GM12892 (cell line): Measurements from ENCODE around the gene ARL14EPL.
"Not testable (repeated sequence)": the region's sequence is repeated elsewhere in the genome, so short reads cannot be mapped to it uniquely, and the experiment has no call there.

Experiments used
- DNase-seq: peaks from one replicate; pipeline ENCODE4 v3.0.0; 2011; ENCODE audit not compliant: insufficient read length
- FAIRE-seq: peaks from 2 replicates; lab custom pipeline; 2011; peaks lifted over from hg19 to GRCh38; lab: Jason Lieb, UNC
- POLR2A ChIP-seq: IDR thresholded peaks from 2 replicates; pipeline ENCODE4 v1.6.1; 2011; ENCODE audit warnings: low read depth, low read length, control low read depth
- POLR2AphosphoS5 ChIP-seq: IDR thresholded peaks from 2 replicates; pipeline ENCODE4 v1.6.1; 2011; ENCODE audit warnings: low read depth, low read length, control low read depth
- TAF1 ChIP-seq: IDR thresholded peaks from 2 replicates; pipeline ENCODE4 v1.6.1; 2011; ENCODE audit warnings: low read depth, mild to moderate bottlenecking, control low read depth, low read length, borderline replicate concordance

Gene ARL14EPL

DNA sequence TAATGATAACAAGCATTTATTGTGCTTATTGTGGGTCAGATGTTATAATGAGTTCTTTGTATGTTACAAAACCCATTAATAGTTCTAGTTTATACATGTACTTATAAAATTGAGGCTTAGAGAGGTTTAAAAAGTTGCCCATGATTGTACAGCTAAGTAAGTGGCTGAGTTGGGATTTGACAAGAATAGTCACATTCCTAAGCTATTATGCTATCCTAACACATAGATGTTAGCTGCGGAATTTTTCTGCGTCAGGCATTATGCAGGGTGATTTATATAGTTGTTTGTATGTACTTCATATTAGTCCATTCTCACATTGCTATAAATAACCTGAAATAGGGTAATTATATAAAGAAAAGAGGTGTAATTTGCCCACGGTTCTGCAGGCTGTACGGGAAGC, 65.0 kb downstream of the ARL14EPL start:
- no peak for TF ChIP-seq POLR2A
- no peak for TF ChIP-seq TAF1
- TF ChIP-seq POLR2AphosphoS5, result no peak
- no peak for DNase-seq
- FAIRE-seq, result no peak

DNA sequence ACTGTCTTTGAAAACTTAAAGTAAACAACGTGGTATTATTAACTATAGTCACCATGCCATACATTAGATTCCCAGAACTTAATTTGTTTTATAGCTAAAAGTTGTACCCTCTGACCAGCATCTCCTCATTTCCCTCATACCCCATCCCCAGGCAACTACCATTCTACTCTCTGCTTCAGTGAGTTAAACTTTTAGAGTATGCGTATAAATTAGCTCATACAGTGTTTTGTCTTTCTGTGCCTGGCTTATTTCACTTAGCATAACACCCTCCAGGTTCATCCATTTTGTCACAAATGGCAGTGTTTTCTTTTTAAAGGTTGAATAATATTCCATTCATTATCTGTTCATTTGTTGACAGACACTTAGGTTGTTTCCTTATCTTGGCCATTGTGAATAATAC, 66.7 kb downstream of the ARL14EPL start:
- TF ChIP-seq POLR2AphosphoS5, result no peak
- no peak for TF ChIP-seq TAF1
- TF ChIP-seq POLR2A, result no peak
- FAIRE-seq, result no peak
- DNase-seq, result no peak

DNA sequence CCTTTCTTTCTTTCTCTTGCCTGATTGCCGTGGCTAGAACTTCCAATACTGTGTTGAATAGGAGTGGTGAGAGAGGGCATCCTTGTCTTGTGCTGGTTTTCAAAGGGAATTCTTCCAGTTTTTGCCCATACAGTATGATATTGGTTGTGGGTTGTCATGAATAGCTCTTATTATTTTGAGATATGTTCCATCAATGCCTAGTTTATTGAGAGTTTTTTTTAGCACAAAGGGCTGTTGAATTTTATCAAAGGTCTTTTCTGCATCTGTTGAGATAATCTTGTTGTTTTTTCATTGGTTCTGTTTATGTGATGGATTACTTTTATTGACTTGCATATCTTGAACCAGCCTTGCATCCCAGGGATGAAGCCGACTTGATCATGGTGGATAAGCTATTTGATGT, 72.7 kb downstream of the ARL14EPL start:
- not testable (repeated sequence) for FAIRE-seq, DNase-seq
